Right ventricle myocardium inferior (tissue), 1 donor: Measurements from ENCODE around the gene COL13A1. TPM values are rescaled to one million over a fixed set of nuclear protein-coding genes. Genes with fewer than 3 reads are reported as not detected.

Experiments
- ATAC-seq: fragments of 200-7000 bp; cut with Tn5 transposase; one replicate; pipeline ENCODE4 v1.9.1; 2020; ENCODE audit warnings: mild to moderate bottlenecking, moderate library complexity
- DNase-seq: peaks from one replicate; pipeline ENCODE4 v3.0.0; 2021; ENCODE audit errors: missing footprints
- intact Hi-C: fragments of 100-400 bp; cut with DNase I; formaldehyde crosslinking; loops from one replicate; pipeline ENCODE4 v1.11.0; 2022
- total RNA-seq: library from RNA; stranded (reverse); fragmentation: NEBNext Ultra II Directional; extraction: Animal tissue kit (Norgen Biotek cat#: 25700); gene quantifications from one replicate; pipeline ENCODE4 v1.2.1, GENCODE V29; 2021
- donor health status: DM: no; HTN: yes; CAD: no; lungs with severe emphysema.

The COL13A1 gene
- total RNA-seq, 1 donor from 2014 or later = 1.0 TPM

DNA sequence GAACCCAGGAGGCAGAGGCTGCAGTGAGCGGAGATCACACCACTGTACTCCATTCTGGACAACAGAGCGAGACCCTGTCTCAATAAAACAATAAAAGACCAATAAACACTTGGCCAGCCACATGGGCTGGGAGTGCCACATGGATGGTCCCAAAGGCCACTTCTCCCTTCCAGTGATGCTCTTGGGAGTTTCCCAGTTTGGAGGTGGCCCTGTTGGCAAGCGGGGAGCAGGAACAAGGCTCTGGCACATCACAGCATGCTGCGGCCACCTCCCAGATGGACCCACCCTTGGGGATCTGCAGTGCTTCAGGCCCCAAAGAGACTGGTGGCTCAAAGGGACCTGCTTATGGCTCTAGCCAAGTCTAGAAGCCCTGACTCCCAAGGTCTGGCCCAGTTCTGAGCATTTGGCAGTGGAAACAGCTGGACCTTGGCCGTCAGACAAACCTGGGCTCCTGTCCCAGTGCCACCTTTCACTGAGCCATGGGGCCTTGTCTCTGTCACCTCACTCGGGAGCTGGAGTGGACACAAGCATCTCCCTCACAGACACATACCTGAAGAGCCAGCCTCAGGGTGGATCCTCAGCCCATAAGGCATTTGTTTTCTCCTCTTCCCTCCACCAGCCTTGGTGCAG is 91.7 kb downstream of the COL13A1 start:
- ATAC-seq (no peak), DNase-seq (no peak)
- intact Hi-C loops = no loop called here

DNA sequence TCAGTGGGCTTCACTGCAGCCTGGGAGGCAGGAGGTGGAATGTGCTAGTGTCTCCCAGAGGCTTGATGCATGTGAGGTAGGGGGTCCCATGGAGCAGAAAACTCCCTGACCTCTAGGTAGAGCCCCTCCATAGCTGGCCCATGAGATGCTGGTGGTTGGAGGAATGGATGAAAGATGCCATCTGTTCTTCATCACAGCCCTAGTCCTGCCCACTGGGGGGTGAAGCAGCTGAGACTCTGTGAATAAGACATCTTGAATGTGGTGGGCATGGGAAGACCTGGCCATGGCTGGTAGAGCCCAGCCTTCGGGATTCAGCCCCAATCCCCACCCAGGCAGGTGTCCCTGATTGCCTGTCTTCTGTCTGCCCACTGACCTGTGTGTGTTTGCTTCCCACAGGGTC is 92.5 kb downstream of the COL13A1 start:
- intact Hi-C loops = no loop called here
- DNase-seq (no peak), ATAC-seq (no peak)

DNA sequence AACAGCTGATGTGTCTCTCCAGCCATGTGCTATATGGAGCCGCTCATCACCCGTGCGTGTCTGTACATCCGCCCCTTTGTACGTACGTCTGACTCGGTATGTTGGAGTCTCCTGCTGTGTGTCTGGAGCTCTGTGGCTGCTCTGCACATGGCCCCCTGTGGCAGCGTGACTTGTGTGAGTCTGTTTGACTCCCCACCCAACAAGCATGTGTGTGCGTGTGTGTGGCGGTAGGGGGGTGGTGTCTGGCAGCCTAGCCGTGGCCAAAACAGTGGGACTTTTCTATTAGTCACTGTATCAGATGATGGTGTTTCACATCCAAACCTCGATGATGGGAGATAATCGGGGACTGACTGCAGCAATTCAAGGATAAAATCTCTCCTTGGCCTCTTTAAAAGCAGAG is 94.1 kb downstream of the COL13A1 start:
- ATAC-seq = peak; percentile 24
- intact Hi-C loops = no loop called here
- DNase-seq = no peak

DNA sequence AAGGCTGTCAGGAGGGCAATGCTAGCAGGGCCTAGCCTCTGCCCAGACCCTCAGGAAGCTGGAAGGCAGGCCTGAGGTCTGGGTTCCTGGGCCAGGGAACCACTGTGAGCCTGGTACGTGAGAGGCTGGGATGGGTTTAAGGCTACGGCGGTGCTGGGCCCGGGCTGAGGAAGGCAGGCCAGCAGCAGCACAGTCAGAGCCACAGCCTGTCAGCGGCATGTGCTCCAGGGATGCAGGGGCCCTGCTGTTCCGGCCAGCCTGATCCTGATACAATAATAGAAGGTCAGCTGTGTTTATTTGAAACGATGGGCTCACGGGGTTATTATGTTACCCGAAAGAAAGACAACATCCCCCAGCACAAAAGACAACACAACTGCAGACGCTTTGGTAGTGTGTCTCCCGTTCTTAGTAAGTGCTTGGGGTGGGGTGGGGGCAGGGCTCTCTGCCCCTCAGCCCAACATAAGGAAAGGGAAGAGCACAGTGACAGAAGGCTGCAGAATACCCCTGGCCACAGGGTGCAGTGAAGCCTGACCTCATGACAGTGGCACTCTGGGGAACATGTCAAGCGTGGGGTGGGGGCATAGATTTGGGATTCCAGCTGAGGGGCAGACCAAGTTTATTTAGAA is 95.0 kb downstream of the COL13A1 start:
- ATAC-seq = peak; percentile 59
- DNase-seq = no peak

DNA sequence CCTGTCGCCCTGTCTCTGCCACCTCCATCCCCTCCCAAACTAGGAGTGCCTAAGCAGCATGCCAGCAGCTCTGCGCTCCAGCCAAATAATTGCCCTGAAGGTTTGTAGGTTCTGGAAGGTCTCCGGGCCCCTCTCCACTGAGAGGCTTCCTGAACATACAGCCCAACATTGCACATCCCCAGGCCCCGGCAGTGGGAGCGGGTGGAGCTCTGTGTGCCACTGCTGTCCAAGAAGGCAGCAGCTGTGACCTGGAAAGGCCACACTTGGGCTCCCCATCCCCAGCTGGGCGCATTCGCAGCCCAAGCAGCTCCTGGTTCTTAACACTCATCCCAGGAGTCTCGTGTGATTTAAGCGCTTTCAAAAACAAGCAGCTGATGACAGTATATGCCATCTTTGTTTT is 95.7 kb downstream of the COL13A1 start:
- intact Hi-C loops = no loop called here
- no peak for ATAC-seq

More for the DNA sequence above, 95.0 kb downstream of the COL13A1 start:
- intact Hi-C loops = no loop called here

DNA sequence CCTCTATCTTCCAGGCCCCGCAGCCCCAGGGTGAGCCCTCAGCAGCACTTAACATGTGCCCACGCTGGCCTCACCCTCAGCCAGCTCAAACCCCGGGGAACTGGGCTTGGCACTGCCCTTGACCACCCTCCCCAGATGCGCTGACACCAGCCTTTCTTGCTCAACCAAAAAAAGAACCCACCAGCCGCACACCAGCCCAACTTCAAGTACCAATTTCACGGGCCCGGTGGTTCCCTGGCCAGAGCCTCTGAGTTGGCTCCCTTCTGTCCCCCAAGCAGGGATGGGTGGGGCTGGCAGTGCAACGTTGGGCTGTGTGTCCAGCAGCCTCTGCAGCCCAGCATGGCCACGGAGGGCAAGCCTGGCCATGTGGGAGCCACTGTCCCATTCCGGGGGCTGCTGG is 96.3 kb downstream of the COL13A1 start:
- ATAC-seq (no peak), DNase-seq (no peak)
- intact Hi-C loops = no loop called here

More for the DNA sequence above, 95.7 kb downstream of the COL13A1 start:
- no peak for DNase-seq

DNA sequence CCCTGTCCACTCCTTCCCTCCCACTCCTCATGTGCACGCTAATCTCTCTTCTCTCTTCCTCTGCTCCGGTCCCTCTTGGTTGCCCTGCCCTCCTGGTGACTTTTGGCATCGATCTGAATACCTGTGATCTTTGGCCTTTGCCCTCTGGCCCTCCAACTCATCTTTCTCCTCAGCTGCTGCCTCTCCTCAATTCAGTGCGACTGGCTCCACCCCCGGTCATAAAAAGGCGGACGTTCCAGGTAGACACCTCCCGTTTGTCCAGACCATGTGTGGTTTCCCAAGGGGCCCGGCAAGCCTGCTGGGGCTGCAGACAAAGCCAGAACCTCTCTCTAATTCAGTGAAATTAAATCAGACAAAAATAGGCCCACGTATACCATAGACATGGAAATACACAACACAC is 96.8 kb downstream of the COL13A1 start:
- ATAC-seq (no peak), DNase-seq (no peak)
- intact Hi-C loops = no loop called here

DNA sequence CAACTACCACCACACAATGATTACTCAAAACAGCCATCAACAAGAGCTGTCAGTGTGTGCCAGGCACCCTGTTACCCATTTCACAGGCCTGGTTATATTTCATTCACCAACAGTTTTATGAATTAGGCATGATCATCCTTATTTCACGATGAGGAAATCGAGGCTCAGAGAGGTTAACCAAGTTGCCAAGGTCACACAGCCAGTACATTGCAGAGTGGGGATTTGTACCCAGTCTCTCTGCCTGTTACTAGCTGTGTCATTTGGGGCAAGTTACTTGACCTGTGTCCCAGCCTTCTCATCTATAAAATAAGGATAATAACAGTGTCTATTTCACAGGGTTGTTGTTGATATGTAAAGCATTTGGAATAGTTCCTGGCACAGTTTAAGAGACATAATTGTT is 97.2 kb downstream of the COL13A1 start:
- DNase-seq = no peak
- no peak for ATAC-seq
- intact Hi-C loops = no loop called here

DNA sequence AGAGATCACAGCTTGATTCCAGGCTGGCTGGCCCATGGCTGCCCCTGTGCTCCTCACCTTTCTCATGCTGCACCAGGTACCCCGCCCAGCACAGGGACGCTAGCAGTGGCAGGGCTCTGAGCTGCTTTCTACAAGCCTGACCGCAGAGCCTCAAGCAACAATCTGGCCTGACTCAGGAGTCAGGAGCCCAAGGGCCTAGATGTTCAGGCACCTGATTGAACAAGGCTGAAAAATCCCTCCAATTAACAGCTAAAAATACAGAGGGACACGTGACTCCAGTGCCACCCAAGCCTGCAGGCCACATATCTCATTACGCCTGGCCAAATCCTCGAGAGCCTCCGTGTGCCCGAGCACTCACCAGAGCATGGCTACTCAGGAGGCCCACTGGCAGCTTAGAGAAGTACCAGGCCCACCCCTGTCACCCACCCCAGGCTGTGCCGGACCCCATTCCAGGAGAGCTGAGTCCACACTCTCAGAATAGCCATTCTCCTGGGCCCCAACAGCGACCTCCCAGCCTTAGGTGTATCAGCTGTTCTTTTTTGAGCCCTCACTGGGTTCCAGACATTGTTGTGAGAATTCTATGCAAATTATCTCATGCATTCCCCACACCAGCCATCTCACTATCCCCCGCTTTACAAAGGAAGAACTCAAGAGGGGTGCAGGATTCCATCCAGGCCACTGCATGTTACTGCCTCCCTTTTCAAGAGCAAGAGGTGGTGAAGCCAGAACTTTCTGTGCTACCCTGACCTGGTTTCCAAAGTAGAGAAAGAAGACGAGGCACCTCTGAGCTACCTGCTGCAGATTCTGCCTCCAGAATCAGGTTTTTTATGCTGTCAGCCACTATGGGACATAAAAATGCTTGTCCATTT is 98.3 kb downstream of the COL13A1 start:
- intact Hi-C loops = no loop called here
- ATAC-seq (no peak), DNase-seq (no peak)

DNA sequence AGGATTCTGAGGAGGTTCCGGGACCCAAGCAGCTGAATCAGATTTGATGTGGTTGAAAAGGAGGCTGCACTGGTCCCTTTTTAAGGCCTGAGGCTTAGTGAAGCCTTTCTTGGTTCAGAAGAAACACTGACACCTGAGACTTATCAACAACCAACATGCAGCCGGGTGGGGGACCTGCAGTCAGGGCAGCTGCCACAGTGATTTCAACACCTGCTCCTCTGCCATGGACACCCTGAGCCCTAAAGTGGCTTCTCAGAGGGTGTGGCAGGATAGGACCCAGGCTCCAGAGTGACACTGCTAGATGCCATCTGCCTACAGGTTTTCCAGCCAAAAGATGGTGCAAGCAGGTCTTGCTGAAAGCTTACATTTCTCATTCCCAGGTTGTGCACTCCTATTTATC is 99.3 kb downstream of the COL13A1 start:
- DNase-seq (no peak), ATAC-seq (no peak)
- intact Hi-C loops = no loop called here

DNA sequence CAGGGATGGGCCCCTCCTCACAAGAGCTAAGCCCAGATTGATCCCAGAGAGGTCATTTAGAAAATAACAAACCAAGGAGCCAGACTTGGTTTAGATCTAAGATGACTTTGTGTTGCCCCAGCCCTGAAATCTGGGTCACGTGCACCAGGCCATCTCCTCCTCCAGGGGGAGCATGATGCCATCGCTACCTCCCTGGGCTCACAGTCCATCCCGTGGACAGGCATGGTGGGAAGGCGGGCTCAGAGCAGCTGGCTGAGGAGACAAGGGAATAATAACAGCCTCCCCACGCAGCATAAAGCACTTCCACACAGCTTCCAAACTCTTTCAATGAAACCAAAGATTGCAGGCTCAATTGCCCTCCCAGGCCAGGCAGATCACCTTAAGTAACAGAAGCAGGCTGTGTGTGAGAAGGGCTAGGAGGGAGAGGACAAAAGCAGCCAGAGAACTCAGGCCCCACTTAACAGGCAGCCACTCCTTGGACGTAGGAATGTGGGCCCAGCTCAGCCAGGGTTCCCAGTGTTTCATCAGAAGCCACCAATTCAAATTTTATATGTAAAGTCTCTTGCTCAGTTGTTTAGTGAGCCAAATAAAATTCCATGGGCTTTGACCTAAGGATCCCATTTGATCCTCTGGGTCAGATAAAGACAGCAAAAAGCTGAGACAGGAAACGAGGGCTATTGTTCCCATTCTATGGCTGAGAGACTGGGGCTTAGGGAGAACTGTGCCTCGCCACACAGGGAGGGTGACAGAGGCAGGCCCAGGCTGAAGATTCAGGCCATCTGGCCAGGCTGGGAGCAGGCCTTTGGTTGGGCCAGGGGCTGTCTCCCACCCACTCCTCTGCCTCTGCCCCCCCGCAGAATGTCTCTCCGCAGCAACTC is 100.2 kb downstream of the COL13A1 start:
- peak; percentile 60 for ATAC-seq
- no peak for DNase-seq
- intact Hi-C loops = no loop called here

DNA sequence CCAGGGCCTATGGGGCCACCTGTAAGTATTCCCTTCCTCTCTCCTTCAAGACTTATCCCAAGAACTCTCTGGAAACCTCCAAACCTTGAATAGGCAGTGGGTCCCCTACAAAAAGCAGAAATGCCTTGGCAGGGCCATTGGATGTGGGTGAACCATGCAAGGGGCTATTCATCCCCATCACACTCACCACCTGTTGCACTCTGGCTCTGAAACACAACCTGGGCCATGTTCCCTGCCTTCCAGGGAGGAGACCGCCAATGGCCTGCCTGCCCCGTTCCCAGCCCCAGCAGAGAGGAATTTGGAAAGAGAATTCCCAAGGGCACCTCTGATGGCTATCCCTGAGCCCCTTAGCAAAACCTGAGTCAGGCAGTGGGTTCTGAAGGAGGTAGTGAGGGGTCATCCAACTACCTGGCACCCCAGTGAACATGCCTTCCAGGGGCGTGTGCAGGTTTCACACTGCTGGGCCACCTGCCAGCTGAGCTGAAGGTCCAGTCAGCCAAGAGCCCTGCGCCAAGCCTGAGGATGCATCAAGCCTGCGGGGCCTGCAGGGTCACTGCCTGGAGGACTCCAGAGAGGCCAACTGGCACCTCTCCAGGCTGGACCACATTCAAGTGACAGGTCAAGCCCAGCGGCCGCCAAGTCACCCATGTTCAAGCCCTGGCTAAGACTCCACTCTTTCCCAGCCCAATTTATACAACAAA is 101.3 kb downstream of the COL13A1 start:
- no peak for DNase-seq
- intact Hi-C loops = no loop called here
- no peak for ATAC-seq

DNA sequence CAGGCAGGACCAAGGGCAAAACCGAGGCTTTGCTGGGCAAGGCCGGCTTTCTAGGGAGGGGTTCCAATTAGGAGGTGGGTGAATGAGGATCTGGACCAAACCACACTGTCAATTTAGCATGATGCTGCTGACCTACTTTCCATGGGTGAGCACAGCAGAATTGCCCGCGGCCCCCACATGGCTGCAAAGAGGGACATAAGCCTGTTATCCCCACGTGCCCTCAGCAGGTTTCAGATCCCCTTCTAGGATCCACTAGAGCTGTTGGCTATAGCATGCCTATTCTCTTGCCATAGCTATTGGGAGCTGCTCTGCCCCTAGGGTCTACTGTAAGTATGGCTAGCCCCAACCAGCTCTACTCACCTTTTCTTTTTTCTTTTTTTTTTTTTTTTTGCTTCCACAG is 102.8 kb downstream of the COL13A1 start:
- ATAC-seq (no peak), DNase-seq (no peak)
- intact Hi-C loops = no loop called here

DNA sequence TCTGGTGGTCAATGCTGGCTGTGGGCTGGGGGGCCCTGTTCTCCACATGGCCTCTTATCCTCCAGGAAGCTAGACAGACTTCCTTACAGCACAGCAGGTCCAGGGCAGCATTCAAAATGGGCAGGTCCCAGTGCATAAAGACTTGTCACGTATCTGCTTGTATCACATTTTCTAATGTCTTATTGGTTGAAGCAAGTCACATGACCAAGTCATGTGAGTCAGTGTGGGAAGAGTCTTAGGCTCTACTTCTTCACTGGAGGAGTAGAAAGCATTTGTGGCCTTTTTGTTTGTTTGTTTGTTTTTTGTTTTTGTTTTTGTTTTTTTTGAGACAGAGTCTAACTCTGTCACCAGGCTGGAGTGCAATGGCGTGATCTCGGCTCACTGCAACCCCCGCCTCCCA is 104.7 kb downstream of the COL13A1 start:
- ATAC-seq = no peak
- DNase-seq = no peak
- intact Hi-C loops = no loop called here

DNA sequence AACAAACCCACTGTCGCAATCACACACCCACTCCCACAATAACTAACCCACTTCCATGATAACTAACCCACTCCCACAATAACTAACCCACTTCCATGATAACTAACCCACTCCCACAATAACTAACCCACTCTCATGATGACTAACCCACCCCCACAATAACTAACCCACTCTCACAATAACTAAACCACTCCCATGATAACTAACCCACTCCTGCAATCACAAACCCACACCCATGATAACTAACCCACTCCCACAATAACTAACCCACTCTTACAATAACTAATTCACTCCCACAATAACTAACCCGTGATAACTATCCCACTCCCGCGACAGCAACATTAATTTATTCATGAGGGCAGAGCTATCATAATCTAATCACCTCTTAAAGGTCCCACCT is 105.8 kb downstream of the COL13A1 start:
- no peak for ATAC-seq
- no peak for DNase-seq
- intact Hi-C loops = no loop called here

DNA sequence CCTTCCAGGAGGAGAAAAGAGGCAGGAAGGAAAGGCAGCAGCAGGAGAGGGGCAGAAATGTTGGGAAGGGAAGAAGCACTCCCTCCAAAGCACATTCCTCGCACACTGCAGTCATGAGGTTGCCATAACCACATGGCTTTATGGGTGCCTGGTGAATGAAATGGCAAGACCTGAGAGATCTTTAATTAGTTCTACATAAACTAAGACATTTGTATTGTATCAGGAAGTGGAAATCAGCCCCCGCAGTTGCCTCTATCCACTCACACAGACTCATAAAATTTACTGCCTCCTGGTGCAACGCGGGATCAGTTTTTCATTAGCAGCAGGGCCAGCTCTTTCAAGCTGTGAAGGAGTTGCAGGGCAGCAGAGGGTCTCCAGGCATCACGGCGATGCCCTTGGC is 106.4 kb downstream of the COL13A1 start:
- DNase-seq (no peak), ATAC-seq (no peak)
- intact Hi-C loops = no loop called here

DNA sequence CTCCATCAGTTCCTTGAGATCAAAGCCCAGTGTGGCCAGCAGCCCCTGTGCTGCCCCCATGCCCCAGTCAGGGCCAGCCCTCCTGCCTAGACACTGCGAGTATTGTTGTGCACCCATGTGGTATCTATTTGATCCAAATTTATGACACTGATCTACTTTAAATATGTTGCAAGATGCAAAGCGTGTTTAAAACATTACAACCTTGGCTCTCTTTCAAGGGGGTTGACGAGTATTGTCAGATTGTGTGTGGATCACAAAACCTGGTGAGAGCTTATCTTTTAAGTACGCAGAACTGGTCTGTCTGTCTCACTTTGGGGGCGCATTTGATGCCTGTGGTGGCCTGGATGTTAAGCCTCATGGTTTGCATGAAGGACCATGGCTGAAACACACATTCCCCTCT is 108.9 kb downstream of the COL13A1 start:
- ATAC-seq = no peak
- intact Hi-C loops = loop anchor here (5.0 kb wide), 1 partner anchor 108 kb away; the partner anchor contains the start of gene COL13A1
- DNase-seq = no peak
